Esophagus muscularis mucosa (tissue), 4 donors: ENCODE measurements around the gene RANBP17. TPM values are rescaled to one million over a fixed set of nuclear protein-coding genes. Genes with fewer than 3 reads are reported as not detected.
"Not testable (repeated sequence)": the region's sequence is repeated elsewhere in the genome, so short reads cannot be mapped to it uniquely, and the experiment has no call there.

Experiments used
- DNase-seq: peaks from one replicate; pipeline ENCODE4 v3.0.0-alpha.2; 2017; ENCODE audit errors: extremely low spot score
- H3K27ac ChIP-seq, 4 donors: fragments of 200-600 bp; sonication (generic); replicated peaks in 1 of 4; 1 replicate in 3 of 4; 2 replicates in 1 of 4; pipeline ENCODE4 v1.5.1; 2016 to 2019; ENCODE audit warnings: mild to moderate bottlenecking in 1 of 4
- H3K27me3 ChIP-seq, 4 donors: fragments of 200-600 bp; sonication (generic); one replicate each; pipeline versions ENCODE4 v1.5.1 to v1.6.0; 2016 to 2019
- H3K36me3 ChIP-seq, 4 donors: fragments of 200-600 bp; sonication (generic); one replicate each; pipeline ENCODE4 v1.5.1; 2016 to 2019
- H3K4me1 ChIP-seq, 4 donors: fragments of 200-600 bp; sonication (generic); one replicate each; pipeline ENCODE4 v1.5.1; 2016 to 2019
- H3K4me3 ChIP-seq, 4 donors: fragments of 200-600 bp; sonication (generic); 1 replicate in 2 of 4; 2 replicates in 2 of 4; pipeline ENCODE4 v1.5.1; 2016 to 2019; ENCODE audit warnings: mild to moderate bottlenecking in 4 of 4, moderate library complexity in 1 of 4
- H3K9me3 ChIP-seq, 4 donors: fragments of 200-600 bp; sonication (generic); 1 replicate in 3 of 4; 2 replicates in 1 of 4; pipeline ENCODE4 v1.5.1; 2016 to 2019
- CTCF ChIP-seq, 3 experiments: fragments of 200-600 bp in 2 of 3; fragments of 450-650 bp in 1 of 3; sonication (generic) in 2 of 3; IDR thresholded peaks; one replicate each; pipeline ENCODE4 v1.5.1; 2017 to 2019; ENCODE audit warnings: antibody characterized with exemption in 3 of 3, mild to moderate bottlenecking in 2 of 3, moderate library complexity in 1 of 3
- EP300 ChIP-seq: sonication (generic); formaldehyde crosslinking; IDR thresholded peaks from one replicate; pipeline ENCODE4 v1.6.1; 2017; ENCODE audit warnings: antibody characterized with exemption
- POLR2A ChIP-seq: fragments of 450-650 bp; IDR thresholded peaks from one replicate; pipeline ENCODE4 v1.6.1; 2017; ENCODE audit warnings: antibody characterized with exemption, moderate library complexity, mild to moderate bottlenecking, low read depth
- POLR2AphosphoS5 ChIP-seq, 2 donors: sonication (generic); formaldehyde crosslinking; IDR thresholded peaks; one replicate each; pipeline ENCODE4 v1.6.1; 2017; ENCODE audit warnings: antibody characterized with exemption in 2 of 2
- WGBS: methylation state at CpG from one replicate; pipeline ENCODE4 v1.1.5; 2018; 5-methylcytosine and 5-hydroxymethylcytosine counted together
- intact Hi-C: fragments of 100-400 bp; cut with DNase I; formaldehyde crosslinking; loops from one replicate; pipeline ENCODE4 v1.15.1; 2023
- total RNA-seq, 4 donors: library from RNA; depleted of rRNA; stranded (reverse); fragments of >200 nt; gene quantifications; one replicate each; pipeline versions ENCODE4 v1.1.0 to v1.2.1, GENCODE V29; 2016

The RANBP17 gene
- total RNA-seq, 4 donors from 2014 or later = 16.4 to 28.2 (median 17.7) TPM

GRCh38 chr5:171288066-171288465, 426.2 kb downstream of the RANBP17 start:
- no peak for DNase-seq
- Histone ChIP-seq H3K9me3 (no peaks in the 10 kb centered on the region), H3K36me3 (no peaks in the 10 kb centered on the region), H3K27ac (no peak overlapping the region), H3K4me3 (no peak overlapping the region), H3K4me1 (no peaks in the 10 kb centered on the region), H3K27me3 (no peaks in the 10 kb centered on the region)
- WGBS = 100% methylated on average over 2 of the region's 2 CpGs
- TF ChIP-seq CTCF (IDR thresholded peaks at IDR 0.05) (no peak), POLR2A (no peak)
- intact Hi-C loops = no loop called here

DNA sequence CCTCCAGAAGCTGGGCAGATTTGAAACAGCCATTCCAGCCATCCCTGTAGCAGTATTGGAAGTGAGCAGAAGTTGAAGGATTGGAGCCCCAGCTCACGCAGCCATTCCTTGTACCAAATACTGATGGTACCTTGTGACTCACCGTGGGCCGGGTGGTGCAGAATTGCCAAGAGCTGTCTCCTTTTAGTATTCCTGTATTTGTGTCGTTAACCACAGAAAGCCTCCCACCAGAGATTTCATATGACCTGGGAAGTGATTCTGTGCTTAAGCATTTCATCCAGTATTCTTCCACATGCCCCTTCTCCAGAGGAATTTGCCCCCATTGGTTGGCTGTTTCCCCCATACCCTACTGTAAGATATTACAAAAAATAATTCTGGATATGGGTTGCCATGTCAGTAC, 429.6 kb downstream of the RANBP17 start:
- no peaks in the 10 kb centered on the region for H3K4me1 ChIP-seq
- H3K27ac ChIP-seq = no peak overlapping the region
- H3K27me3 ChIP-seq = no peaks in the 10 kb centered on the region
- H3K36me3 ChIP-seq = peaks cover 0 to 5% (median 2%) of the 10 kb centered on the region in 4 donors
- DNase-seq = no peak
- H3K9me3 ChIP-seq = no peaks in the 10 kb centered on the region
- no peak overlapping the region for H3K4me3 ChIP-seq
- WGBS = 100% methylated on average over 4 of the region's 4 CpGs
- intact Hi-C loops = no loop called here
- TF ChIP-seq POLR2A (no peak), CTCF (IDR thresholded peaks at IDR 0.05) (no peak), EP300 (no peak), POLR2AphosphoS5 (IDR thresholded peaks at IDR 0.05) (no peak)

DNA sequence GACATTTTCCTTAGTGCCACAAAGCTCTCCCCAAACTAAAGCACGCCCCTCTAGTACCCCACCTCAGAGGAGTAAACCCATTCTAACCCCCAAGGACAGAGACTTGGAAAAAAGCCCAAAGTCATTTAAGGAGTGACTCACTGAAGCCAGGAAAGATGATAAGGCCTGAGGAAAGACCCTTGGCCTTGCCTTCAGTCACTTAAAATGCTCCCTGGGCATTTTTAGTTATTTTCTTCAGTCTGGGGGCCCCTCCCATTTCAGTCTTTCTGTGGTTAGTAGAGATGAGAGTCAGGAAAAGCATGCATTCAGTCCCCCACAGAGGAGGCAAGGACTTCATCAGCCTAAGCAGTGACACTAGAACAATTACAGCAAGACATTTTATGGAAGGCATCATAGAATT, 433.5 kb downstream of the RANBP17 start:
- no peaks in the 10 kb centered on the region for H3K27me3 ChIP-seq
- no peak overlapping the region for H3K4me3 ChIP-seq
- H3K9me3 ChIP-seq = no peaks in the 10 kb centered on the region
- intact Hi-C loops = no loop called here
- WGBS = 71% methylated on average over 1 of the region's 1 CpG
- TF ChIP-seq POLR2AphosphoS5 (IDR thresholded peaks at IDR 0.05) (no peak), EP300 (no peak), POLR2A (no peak), CTCF (IDR thresholded peaks at IDR 0.05) (no peak)
- no peaks in the 10 kb centered on the region for H3K4me1 ChIP-seq
- no peak overlapping the region for H3K27ac ChIP-seq
- peaks cover 0 to 5% (median 2%) of the 10 kb centered on the region in 4 donors for H3K36me3 ChIP-seq
- DNase-seq = no peak

- TF ChIP-seq CTCF (IDR thresholded peaks at IDR 0.05) = no peak
- TF ChIP-seq POLR2A = no peak
- no peak for TF ChIP-seq POLR2AphosphoS5 (IDR thresholded peaks at IDR 0.05)
- TF ChIP-seq EP300 = no peak
- DNase-seq = no peak
- WGBS = 88% methylated on average over 5 of the region's 5 CpGs
- no peaks in the 10 kb centered on the region for H3K9me3 ChIP-seq
- H3K27ac ChIP-seq = no peak overlapping the region
- H3K4me3 ChIP-seq = no peak overlapping the region
- intact Hi-C loops = no loop called here
- no peaks in the 10 kb centered on the region for H3K4me1 ChIP-seq
- peaks cover 0 to 5% (median 2%) of the 10 kb centered on the region in 4 donors for H3K36me3 ChIP-seq
- H3K27me3 ChIP-seq = no peaks in the 10 kb centered on the region
Observed at GRCh38 chr5:171295801-171296200, 434.0 kb downstream of the RANBP17 start.

DNA sequence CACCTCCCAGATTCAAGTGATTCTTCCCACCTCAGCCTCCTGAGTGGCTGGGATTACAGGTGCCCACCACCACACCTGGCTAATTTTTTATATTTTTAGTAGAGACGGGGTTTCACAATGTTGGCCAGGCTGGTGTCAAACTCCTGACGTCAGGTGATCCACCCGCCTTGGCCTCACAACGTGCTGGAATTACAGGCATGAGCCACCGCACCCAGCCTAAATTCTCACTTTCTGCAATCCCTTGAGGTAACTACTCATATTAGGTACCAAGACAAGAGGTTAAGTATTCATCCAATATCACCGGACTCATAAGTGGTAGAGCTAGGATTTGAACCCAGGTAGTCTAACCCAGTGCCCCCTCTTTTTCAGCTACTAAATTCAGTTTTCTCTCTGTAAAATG, 436.1 kb downstream of the RANBP17 start:
- WGBS = 89% methylated on average over 6 of the region's 6 CpGs
- intact Hi-C loops, DNase-seq, H3K4me3 ChIP-seq, H3K9me3 ChIP-seq, H3K27me3 ChIP-seq, H3K27ac ChIP-seq, H3K36me3 ChIP-seq, H3K4me1 ChIP-seq: not testable (repeated sequence)
